Measurements from ENCODE around the gene PER1.
A peak's percentile ranks its signal among the peaks of the same experiment; 100 is the strongest.

PER1 gene

DNA sequence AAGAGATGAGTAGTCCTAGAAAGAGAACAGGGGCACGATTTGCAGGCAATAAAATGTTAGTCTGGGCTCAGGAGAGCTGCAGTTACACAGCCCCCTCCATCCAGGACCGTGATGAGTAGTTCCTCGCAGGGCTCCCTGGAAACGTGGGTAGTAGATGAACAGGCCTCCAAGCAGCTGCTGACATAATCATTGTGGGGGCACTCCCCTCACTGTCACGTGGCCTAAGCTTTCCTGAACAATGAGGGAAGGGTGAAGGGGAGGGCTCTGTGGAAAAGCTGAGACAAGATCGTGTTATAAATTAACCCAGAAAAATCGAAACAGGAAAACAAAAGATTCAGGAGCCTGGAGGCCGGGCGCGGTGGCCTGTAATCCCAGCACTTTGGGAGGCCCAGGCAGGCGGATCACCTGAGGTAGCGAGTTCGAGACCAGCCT lies 1.3 kb upstream of the PER1 start:
- peak; percentile 7 to 10 for DNase-seq

DNA sequence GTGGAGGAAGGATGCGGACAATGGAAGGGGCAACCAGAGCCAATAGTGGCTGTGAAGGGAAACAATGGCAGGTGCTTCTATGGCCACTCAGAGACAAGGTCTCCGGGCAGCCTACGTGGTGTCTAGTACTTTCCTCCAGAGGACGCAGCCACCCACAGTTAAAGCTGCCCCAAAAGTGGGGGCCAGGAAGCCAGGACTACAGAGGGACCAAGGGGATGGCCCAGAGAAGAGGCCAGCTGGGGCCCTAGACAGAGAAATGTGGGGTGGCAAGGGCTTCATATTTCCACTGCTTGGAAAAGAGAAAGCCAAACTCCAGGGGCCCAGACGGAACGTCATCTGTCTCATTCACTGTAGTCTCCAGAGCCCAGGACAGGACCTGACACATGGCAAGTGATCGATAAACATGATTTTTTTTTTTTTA lies 837 bp upstream of the PER1 start:
- no peak for DNase-seq

DNA sequence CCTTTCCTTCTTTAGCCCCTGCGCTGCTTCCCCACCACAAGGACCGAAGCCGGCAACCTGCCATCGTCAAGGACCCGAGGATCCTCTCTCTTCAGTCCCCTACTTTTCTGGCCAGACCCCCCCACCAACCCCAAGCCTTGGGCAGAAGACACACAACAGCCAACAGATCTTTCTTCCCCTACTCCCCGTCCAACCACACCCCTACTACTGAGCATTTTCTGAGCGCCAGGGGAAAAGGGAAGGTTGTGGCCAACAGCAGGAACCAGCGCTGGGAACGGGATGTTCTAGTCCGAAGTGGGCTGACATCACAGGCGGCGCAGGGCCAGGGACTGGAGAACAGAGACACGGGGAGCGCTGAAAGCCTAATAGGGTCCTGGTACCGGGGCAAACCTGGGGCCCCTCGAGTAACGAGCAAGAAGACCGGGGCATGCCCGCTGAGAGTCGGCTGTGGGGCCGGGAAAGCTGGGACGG lies 528 bp downstream of the PER1 start:
- peak; percentile 25 to 29 for DNase-seq

DNA sequence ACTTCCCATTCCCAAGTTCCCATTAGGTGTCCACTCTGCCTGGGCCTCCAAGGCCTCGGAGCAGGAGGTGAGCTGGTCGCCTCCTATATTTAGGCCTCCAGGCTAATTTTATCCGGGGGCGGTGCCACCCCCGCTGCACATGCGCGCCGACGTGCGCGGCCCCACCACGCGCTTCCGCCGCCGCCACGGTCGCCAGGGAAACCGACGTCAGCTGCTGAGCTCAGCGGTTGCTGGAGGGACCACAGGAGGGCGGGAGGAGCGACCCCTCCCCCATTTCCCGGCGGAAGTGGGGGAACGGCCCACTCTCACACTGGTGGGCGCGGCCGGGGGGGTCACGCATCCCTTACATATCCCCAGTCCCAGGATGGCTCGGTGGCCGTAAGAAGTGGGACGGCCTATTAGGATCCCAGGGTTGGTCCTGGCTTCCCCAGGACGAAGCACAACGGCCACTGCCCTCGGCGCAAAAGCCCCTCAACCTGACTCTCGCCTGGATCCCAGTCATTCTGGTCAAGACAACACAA lies 1.0 kb downstream of the PER1 start:
- DNase-seq = peak; percentile 27 to 28

DNA sequence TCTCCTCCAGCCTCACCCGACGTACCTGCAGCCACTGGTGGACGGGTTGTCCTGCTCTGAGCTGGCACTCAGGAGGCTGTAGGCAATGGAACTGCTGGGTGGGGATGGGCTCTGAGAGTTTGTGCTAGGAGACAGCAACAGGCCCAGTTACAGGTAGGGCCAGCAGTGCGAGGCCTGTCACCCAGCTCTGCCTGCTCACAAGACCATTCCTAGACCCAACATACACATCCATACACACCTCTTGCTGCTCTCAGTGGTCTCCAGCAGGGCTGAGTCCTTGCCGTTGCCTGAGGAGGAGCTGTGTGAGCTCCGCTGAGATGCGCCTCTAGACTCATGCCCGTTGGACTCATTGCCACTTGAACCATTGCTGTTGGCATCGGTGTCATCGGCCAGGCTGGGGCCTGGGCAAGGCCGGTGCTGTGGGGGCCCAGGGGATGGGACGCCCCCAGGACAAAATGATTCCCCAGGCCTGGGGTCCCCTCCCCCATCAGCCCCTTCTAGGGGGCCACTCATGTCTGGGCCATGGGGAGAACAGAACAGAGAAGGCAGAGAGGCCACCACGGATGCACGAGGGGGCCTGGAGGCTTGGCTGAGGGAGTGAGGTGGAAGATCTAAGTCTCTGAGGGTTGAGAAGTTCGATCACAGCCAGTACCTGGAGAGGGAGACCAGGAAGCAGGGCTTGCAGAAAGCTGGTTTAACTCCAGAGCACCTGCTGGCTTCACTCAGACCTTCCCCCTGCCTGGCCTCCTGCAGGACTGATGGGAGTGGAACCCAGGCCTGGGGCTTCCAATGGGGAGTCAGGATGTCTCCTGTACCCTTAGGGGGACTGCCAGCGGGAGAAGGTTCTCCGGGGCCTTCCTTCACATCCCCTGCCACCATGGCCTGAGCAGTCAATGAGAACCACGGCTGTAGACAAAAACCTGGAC lies 1.7 kb downstream of the PER1 start:
- no peak for DNase-seq

DNA sequence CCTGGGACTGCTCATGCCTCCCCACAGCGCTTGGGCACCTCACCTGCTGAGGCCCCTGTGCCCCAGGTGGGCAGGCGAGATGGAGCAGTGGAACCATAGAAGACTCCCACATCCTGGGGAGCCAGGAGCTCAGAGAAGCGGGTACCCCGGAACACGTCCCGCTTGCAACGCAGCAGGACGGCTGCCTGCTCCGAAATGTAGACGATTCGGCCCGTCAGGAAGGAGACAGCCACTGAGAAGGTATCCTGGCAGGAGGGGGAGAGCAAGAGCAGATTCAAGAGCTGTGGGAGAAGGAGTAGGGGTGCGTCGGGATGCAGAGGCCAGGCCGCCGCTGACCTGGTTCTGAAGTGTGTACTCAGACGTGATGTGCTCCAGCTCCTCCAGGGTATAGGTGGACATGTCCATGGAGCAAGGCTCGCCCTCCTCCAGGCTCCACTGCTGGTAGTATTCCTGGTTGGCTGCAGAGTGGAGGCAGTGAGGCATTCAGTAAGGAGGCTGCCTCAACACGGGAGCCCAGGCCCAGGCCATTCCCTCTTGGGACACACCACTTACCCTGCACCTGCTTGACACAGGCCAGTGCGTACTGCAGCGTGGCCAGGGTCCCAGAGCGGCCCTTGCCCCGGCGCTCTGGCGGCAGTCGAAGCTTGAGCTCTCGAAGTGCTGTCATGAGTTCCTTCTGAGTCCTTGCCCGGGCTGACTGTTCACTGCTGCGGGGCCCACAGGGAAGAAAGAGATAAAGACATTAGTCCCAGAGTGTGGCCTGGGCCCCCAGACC lies 2.6 kb downstream of the PER1 start:
- DNase-seq = no peak

DNA sequence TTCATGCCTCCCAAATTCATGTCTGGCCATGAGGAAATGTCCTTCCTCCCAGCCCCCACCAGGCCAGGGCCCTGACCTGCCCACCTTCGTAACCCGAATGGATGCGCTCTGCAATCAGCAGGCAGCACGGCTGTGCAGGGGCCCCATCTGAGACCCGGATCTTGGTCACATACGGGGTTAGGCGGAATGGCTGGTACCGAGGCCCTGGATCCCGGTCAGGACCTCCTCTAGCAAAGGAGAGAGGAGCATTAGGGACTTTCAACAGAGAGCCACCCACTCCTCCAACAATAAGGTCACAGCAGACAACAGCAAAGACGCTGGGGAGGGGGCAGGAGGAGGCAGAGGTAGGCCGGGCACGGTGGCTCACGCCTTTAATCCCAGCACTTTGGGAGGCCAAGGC lies 3.6 kb downstream of the PER1 start:
- DNase-seq = no peak

DNA sequence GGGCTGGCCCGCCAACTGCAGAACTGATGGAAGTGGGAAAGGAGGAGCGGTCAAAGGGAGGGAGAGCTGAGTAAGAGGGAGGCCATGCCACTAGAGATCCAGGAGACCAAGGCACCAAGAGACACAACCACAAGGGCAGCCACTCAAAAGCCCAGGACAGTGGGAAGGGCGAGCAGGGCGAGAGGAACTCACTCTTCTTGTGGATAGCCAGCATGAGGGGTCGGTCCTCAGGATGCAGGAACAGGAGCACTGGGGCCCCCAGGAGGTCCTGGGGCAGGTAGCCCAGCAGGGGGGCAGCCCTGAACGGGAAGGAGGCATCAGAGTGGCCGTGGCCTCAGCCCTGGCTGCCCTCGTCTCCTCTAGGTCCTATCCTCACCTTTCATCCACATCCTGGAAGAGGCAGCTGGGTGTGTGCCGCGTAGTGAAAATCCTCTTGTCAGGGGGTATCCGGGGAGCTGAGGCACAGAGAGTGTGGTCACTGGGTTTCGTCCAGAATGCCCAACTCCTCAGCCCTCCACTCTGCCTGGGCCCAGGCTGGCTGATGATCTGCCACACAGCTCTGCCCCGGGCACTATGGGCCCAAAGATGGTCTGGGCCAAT lies 4.3 kb downstream of the PER1 start:
- DNase-seq = no peak

DNA sequence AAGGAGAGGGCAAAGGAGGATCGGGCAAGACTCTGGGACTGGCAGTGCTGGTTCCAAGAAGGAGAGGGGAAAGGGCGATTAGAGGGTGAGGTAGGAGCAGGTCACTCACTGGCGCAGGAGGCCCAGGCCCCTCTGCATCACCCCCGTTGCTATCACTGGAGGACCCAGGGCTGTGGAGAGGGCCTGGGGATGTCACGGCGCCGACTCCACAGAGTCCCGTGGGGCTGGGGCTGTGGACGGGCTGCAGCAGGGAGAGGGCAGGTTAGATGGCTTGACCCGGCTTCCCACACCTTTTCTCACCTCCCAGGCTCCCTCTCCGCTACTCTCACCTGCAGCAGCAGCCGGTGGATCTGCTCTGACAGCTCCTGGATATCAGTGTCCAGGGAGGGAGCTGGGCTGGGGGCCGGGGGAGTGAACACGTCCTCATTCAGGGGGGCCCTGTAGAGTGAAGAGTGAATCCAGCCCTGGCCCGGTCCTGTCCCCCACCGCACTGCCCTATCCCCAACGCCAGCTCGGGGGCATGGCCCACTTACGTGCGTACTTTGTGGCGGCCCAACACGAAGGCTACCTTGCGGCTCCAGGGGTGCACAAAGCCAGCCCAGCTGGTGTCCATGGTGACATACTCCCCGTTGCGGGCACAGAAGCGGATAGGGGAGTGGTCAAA lies 4.9 kb downstream of the PER1 start:
- DNase-seq = no peak

DNA sequence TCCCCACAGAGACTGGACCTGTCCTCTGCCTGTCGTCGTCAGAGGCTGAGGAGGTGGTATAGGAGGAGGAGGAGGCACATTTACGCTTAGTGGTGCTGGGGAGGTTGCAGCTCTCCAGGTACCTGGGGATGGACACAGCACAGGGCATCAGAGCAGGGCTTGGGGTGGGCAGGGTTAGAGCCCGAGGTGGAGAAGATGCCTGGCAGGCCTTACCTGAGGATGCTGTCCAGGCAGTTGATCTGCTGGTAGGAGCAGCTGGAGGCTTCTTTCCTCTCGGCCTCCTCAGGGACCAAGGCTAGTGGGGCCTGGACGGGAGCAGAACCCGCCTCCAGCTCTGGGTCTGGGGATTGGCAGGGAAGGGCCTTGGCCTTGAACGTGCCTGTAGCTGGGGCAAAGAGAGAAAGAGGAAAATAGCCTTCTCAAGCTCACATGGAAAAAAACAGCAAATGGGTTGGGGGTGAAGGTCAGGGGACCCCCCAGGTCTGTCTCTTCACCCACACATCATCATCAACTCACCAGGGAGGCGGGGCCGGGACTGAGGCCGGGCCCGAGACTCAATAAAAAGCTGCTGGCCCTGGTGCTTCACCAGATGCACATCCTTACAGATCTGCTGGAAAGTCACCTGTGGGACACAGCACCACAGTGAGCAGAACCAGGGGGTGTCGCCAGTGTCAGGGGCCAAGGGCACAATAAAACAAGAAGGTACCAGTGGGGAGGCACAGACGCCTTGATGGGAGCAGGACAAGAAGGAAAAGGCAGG lies 5.6 kb downstream of the PER1 start:
- no peak for DNase-seq

DNA sequence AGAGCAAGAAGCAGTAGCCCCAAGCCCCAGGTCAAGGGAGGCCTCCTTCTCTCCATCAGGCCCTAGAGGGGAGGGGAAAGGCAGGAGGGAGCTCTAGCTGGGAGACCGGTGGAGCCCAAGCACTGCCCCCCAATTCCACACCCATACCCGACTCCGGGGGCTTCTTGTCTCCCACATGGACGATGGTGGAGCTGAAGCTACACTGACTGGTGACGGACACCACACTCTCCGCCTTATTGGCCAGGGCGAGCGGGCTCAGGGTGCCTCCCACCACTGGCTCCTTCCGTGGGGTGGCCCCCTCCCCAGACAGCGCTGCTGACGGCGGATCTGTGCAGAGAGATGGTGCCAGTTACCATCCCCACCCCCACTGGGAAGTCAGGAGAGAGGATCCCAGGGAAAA lies 6.4 kb downstream of the PER1 start:
- no peak for DNase-seq

DNA sequence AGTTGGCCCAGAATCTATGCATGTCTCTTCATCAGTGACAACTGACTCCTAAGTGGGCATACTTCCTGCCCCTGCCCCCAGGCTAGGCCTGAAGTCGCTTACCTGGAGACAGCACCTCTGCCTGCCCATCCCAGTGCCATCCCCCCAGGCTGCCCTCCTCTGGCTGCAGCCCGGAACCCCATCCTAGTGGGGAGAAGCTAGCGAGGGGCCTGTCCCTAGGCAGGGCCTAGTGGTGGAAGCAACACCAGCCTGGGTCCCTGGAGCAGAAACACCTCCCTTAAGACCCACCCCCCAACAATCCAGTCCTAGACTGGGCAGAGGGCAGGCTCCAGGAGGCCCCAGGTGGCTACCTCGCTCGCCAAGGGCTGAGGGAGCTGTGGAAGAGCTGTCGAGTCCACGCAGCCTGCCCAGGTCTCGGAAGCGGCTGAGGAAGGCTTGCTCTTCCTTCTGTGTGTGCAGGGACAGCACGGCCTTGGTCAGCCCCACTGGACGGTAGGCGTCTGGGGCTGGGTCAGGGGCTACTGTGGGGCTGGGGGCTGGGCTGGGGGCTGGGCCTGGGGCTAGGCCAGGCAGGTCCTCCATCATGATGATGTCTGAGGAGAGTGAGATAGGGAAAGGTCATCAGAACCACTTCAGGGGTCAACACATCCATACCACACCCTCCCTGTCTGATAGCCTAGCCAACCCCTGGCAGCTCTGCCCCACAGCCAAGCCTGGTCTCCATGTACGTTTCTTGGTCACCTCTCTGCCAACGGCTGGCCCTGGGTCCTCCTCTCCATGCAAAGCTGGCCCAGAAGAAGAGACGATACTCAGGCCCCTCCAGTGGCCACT lies 7.6 kb downstream of the PER1 start:
- no peak for DNase-seq

DNA sequence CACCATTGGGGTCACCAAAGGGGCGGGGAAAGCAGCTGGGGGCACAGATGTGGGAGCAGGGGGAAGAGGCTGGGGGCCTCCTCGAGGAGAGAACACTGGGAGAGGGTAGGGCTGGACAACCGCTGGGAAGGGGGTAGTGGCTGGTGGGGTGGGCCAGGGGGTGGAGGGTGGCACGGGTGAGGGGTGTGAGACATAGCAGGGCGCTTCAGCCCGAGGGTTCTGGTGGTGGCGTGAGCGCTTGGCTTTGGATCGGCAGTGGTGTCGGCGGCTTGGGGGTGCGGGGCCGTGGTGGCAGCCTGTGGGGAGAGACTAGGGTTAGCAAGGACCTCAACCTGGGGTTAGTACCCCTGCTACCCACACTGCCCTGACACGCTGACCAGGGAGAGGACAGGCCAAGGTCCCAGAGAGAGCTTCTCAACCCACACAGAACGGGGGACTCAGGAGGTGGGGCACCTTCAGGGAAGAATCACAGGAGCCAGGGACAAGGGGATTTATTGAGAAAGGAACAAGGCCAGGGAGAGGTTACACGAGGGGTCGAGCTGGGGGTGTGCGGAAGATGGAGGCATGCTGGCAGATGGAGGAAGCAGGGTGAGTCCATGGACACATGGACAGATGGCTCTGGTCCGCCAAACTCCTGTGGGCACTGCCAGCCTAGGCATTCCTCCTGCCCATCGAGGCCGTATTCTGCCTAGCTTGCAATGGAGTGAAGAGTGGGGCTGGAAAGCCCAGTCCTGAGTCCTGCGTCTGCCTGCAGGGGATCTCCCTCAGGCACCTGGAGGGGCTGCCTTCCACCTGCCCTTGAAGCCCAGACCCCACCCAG lies 8.4 kb downstream of the PER1 start:
- no peak for DNase-seq

DNA sequence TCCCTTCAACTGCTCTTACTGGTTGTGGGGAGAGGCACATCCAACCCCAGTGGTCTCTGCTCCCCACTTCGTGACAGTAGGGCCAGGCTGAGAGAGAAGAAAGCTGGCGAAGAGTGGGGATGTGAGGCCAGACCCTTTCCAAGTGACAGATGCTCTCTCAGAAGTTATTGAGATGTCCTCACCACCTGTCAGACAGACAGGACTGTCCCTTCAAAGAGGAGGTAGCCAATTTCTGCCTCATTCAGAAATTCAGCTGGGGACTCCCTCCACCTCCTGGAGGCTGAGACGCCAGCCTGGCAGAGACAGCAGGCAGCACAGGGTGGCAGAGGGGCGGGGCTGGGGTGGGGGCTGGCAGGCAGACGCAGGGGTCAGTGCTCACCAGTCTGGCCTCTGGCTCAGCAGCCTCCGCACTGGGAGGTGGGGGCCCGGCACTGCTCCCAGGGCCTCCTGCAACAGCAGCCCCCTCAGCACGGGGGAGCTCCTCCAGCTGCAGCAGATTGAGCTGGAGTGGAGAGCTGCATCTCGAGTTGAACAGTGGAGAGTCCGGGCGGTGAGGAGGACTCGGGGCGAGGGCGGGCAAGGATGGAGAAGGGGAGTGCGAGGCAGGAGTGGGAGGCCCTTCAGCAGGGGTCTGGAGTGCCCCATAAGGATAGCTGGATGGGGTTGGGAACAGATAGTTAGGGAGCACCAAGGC lies 9.2 kb downstream of the PER1 start:
- no peak for DNase-seq

DNA sequence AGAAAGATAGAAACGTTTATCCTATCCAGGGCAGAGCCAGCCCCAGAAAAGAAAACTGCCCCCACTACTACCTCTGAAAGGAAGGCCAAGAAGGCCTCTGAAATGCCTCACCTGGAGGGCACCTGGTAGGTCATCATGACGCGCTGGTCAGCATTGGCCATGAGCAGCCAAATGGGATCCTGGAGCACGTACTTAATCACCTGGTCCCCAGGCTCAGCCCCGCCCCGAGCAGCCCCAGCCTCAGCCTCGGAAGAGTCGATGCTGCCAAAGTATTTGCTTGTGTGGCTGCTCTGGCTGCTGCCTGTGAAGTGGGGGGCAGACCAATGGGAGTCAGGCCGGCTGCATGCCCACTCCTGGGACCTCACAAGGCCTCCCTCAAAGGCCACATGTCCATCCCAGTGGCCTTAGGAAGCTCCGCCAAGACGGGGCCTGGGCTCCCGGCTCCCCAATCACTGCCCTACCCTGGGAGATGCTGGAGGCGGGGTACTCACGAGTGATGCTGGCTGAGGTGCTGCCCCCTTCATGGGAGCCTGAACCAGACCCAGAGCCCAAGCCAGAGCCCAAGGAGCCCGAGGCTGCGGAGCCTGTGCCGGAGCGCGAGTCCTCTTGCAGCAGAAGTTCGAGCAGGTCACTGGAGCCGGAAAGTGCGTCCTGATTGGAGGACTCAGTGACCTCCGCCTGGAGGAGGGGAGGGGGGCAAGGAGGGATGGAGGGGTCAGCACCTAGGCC lies 9.9 kb downstream of the PER1 start:
- no peak for DNase-seq

DNA sequence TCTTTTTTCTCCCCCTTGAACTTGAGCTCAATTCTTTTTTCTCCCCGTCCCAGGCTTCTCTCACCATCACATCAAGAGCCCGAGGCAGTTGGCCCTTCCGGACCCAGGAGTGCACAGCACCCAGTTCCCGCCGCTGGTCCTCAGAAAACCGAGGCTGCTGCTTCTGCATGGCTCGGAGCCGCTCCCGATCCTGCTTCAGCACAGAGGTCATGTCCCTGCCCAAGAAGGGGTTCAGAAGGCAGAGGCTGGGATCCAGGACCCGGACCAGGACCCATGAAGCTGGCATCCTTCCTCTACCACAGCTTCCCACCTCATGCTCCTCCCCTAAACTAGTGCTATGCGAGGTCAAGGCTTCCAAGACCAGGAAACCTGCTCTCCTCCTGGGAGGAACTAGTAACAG lies 10.5 kb downstream of the PER1 start:
- DNase-seq = no peak

DNA sequence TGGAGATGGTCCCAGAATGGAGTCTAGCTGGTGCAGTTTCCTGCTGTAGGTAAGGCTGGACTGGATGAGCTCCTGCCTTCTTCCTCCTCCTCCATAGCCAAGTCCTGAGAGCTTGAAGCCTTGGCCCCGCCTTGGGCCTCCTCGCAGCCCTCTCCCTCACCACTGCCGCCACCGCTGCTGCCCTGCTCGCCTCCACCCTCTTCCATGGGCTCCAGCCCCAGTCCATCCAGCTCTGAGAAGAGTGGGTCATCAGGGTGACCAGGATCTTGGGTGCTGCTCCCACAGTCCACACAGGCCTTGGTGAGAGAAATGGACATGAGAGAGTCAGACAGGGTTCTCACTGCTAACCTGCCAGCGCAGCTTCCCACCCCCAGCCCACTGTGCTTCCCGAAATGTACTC lies 11.2 kb downstream of the PER1 start:
- no peak for DNase-seq
